Lower leg skin (tissue), 3 donors: Measurements from ENCODE around the gene KIF7.

Source experiments
- POLR2A ChIP-seq, 2 donors: fragments of 450-650 bp; IDR thresholded peaks; one replicate each; pipeline ENCODE4 v1.6.1; 2016 to 2017; ENCODE audit warnings: antibody characterized with exemption in 2 of 2, mild to moderate bottlenecking in 1 of 2, moderate library complexity in 1 of 2
- TF ChIP-seq, protein P1 (sequence below), 3 donors: fragments of 450-650 bp; IDR thresholded peaks; one replicate each; pipeline ENCODE4 v1.5.1; 2016; ENCODE audit warnings: antibody characterized with exemption in 3 of 3, mild to moderate bottlenecking in 3 of 3, moderate library complexity in 2 of 3

DNA sequence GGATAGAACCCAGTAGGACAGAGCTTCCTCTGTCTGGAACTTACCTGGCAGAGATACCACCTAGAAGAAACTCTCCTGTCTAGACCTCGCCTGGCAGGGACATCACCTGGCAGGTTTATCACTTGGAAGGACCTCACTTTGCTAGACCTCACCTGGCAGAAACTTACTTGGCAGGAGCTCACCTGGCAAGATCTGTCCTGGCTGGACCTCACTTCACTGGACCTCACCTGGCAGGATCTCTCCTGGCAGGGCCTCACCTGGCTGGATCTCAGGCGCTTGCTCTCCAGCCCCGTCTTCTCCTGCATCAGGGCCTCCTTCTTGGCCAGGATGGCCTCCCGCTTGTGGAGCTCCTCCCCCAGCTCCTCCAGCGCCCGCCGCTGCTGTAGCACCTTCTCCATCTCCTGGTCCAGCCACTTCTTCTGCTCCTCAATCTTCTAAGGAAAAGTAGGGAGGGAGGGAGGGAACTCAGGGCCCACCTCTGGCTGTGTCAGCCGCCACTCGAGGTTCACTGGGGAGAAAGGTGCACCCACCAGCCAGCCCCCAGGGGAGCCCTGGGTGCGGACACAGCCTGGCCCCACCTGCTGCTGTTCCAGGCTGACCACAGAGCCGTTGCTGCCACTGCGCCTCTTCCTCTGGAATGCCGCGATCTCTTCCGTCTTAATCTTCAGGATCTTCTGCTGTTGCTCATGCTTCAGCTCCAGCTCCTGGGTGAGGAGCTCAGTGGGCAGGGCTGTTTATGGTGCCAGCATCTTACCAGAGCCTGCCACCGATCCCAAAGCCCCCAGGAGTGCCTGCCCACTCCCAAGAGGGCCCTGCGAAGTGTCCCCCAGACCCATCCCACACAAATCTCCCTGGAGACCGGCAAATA, 22.5 kb downstream of the KIF7 start:
- TF ChIP-seq, protein P1, sequence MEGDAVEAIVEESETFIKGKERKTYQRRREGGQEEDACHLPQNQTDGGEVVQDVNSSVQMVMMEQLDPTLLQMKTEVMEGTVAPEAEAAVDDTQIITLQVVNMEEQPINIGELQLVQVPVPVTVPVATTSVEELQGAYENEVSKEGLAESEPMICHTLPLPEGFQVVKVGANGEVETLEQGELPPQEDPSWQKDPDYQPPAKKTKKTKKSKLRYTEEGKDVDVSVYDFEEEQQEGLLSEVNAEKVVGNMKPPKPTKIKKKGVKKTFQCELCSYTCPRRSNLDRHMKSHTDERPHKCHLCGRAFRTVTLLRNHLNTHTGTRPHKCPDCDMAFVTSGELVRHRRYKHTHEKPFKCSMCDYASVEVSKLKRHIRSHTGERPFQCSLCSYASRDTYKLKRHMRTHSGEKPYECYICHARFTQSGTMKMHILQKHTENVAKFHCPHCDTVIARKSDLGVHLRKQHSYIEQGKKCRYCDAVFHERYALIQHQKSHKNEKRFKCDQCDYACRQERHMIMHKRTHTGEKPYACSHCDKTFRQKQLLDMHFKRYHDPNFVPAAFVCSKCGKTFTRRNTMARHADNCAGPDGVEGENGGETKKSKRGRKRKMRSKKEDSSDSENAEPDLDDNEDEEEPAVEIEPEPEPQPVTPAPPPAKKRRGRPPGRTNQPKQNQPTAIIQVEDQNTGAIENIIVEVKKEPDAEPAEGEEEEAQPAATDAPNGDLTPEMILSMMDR (IDR thresholded peaks at IDR 0.05), result no peak
- no peak for TF ChIP-seq POLR2A (IDR thresholded peaks at IDR 0.05)
